PC-3 (cell line): ENCODE results near the gene FKTN. TPM values are rescaled to one million over a fixed set of nuclear protein-coding genes. Genes with fewer than 3 reads are reported as not detected.

Experiments
- ATAC-seq: fragments of 200-7000 bp; cut with Tn5 transposase; 2 replicates; pipeline ENCODE4 v1.9.1; 2020; ENCODE audit warnings: mild to moderate bottlenecking, moderate library complexity
- BruUV-seq: library from RNA; stranded (reverse); fragments of 400-500 nt; replicated peaks from 2 replicates; lab custom pipeline; 2021; lab: Mats Ljungman, UMichigan
- CTCF ChIA-PET: fragments of 300-600 bp; sonication (Branson Sonifier 250); formaldehyde crosslinking; loops from one replicate; lab custom pipeline; 2022; ENCODE audit warnings: antibody characterized with exemption; lab: Charles Lee
- POLR2A ChIA-PET: fragments of 300-600 bp; sonication (Branson Sonifier 250); formaldehyde crosslinking; loops from one replicate; lab custom pipeline; 2022; ENCODE audit warnings: antibody characterized with exemption; ENCODE audit not compliant: unreplicated experiment; lab: Charles Lee
- DNase-seq: peaks from one replicate; pipeline ENCODE4 v3.0.0-alpha.2; 2015
- H2AFZ ChIP-seq: fragments of 300-600 bp; sonication (generic); 2 replicates; pipeline ENCODE4 v1.6.0; 2016; ENCODE audit warnings: antibody characterized with exemption, low read length
- H3F3A ChIP-seq: fragments of 300-600 bp; sonication (generic); one replicate; pipeline ENCODE4 v1.6.0; 2017; ENCODE audit warnings: antibody characterized with exemption, low read length, control low read depth, mild to moderate bottlenecking; ENCODE audit not compliant: unreplicated experiment
- H3K27ac ChIP-seq: fragments of 300-600 bp; sonication (generic); 2 replicates; pipeline ENCODE4 v1.5.1; 2016; ENCODE audit warnings: mild to moderate bottlenecking, low read length
- H3K27me3 ChIP-seq: fragments of 300-600 bp; sonication (generic); 2 replicates; pipeline ENCODE4 v1.6.1; 2016; ENCODE audit warnings: low read length, mixed read lengths
- H3K36me3 ChIP-seq: fragments of 300-600 bp; sonication (generic); 2 replicates; pipeline ENCODE4 v1.6.1; 2016; ENCODE audit warnings: low read depth, mixed run types, low read length, mixed read lengths
- H3K4me1 ChIP-seq: fragments of 300-600 bp; sonication (generic); 2 replicates; pipeline ENCODE4 v1.5.1; 2016; ENCODE audit warnings: low read length; ENCODE audit not compliant: insufficient read depth
- H3K4me2 ChIP-seq: fragments of 300-600 bp; sonication (generic); 2 replicates; pipeline ENCODE4 v1.6.0; 2016; ENCODE audit warnings: low read length
- H3K4me3 ChIP-seq: fragments of 300-600 bp; sonication (generic); 2 replicates; pipeline ENCODE4 v1.5.1; 2016; ENCODE audit warnings: mild to moderate bottlenecking, low read length, mixed read lengths
- H3K79me2 ChIP-seq: fragments of 300-600 bp; sonication (generic); 2 replicates; pipeline ENCODE4 v1.6.1; 2017; ENCODE audit warnings: low read length, mixed read lengths
- H3K9ac ChIP-seq: fragments of 300-600 bp; sonication (generic); 2 replicates; pipeline ENCODE4 v1.6.0; 2016; ENCODE audit warnings: mild to moderate bottlenecking, low read length
- H3K9me2 ChIP-seq: fragments of 300-600 bp; sonication (generic); replicated peaks from 2 replicates; pipeline ENCODE4 v1.6.1; 2016; ENCODE audit warnings: mixed run types, low read length, mixed read lengths
- H3K9me3 ChIP-seq: fragments of 300-600 bp; sonication (generic); 2 replicates; pipeline ENCODE4 v1.6.1; 2016; ENCODE audit warnings: low read length, mixed read lengths
- H4K20me1 ChIP-seq: fragments of 300-600 bp; sonication (generic); 2 replicates; pipeline ENCODE4 v1.6.1; 2016; ENCODE audit warnings: low read length, mixed read lengths
- EZH2 ChIP-seq: fragments of 300-600 bp; sonication (generic); IDR thresholded peaks from one replicate; pipeline ENCODE4 v1.6.1; 2017; ENCODE audit warnings: antibody characterized with exemption, mild to moderate bottlenecking, low read length; ENCODE audit not compliant: unreplicated experiment
- EZH2phosphoT487 ChIP-seq: fragments of 300-600 bp; sonication (generic); IDR thresholded peaks from 2 replicates; pipeline ENCODE4 v1.6.1; 2018; ENCODE audit warnings: mild to moderate bottlenecking, antibody characterized with exemption, low read length, borderline replicate concordance
- intact Hi-C: fragments of 100-400 bp; cut with micrococcal nuclease; formaldehyde crosslinking; loops from 2 replicates; pipeline ENCODE4 v1.9.0; 2023
- total RNA-seq: library from RNA; depleted of rRNA; stranded (reverse); fragments of >200 nt; gene quantifications from 2 replicates; pipeline ENCODE4 v1.2.3, GENCODE V29; 2014
- TF ChIP-seq, protein P1 (sequence below): fragments of 300-600 bp; sonication (generic); conservative IDR thresholded peaks from 2 replicates; pipeline ENCODE4 v1.5.1; 2017; ENCODE audit warnings: antibody characterized with exemption, low read depth, mild to moderate bottlenecking, low read length

Gene FKTN
- total RNA-seq, 1 experiment from 2014 or later: 9.2 TPM

DNA sequence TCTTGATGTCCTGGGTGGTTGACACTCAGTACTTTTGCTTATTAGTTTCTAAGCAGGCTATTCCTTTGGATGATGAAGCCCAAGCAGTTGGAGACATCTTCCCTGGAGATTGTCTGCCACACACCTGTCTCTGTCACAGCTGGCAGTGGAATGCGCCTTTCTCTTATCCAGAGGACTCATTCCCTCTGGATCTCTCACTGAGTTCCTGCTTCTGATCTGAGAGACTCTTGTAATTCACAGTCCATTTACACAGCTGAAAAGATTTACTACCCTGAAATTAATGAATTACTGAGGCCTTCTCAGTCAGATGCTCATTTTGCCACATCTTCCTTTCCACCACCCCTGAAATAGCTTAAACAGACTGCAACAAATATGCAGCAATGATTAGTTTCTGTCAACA is 120.2 kb downstream of the FKTN start:
- Histone ChIP-seq H3K9me3 (no peaks in the 10 kb centered on the region), H3K36me3 (no peaks in the 10 kb centered on the region), H3K9me2 (no peaks in the 10 kb centered on the region), H3K4me3 (no peak overlapping the region), H3K79me2 (no peaks in the 10 kb centered on the region), H3K4me1 (no peaks in the 10 kb centered on the region), H3K9ac (no peak overlapping the region), H3F3A (no peaks in the 10 kb centered on the region), H3K4me2 (no peak overlapping the region), H4K20me1 (no peaks in the 10 kb centered on the region), H2AFZ (no peak overlapping the region), H3K27me3 (no peaks in the 10 kb centered on the region), H3K27ac (no peak overlapping the region)
- TF ChIP-seq, protein P1, sequence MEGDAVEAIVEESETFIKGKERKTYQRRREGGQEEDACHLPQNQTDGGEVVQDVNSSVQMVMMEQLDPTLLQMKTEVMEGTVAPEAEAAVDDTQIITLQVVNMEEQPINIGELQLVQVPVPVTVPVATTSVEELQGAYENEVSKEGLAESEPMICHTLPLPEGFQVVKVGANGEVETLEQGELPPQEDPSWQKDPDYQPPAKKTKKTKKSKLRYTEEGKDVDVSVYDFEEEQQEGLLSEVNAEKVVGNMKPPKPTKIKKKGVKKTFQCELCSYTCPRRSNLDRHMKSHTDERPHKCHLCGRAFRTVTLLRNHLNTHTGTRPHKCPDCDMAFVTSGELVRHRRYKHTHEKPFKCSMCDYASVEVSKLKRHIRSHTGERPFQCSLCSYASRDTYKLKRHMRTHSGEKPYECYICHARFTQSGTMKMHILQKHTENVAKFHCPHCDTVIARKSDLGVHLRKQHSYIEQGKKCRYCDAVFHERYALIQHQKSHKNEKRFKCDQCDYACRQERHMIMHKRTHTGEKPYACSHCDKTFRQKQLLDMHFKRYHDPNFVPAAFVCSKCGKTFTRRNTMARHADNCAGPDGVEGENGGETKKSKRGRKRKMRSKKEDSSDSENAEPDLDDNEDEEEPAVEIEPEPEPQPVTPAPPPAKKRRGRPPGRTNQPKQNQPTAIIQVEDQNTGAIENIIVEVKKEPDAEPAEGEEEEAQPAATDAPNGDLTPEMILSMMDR: no peak
- no peak for TF ChIP-seq EZH2
- TF ChIP-seq EZH2phosphoT487: no peak
- ATAC-seq (no peak), DNase-seq (no peak)
- intact Hi-C loops: no loop called here
- POLR2A ChIA-PET: interaction anchor here (0.6 kb wide), 1 partner anchor 1015 kb away, joined by 3 read pairs; no protein-coding TSS in a partner anchor
- CTCF ChIA-PET: no interaction called here
- no TSS peak for BruUV-seq

DNA sequence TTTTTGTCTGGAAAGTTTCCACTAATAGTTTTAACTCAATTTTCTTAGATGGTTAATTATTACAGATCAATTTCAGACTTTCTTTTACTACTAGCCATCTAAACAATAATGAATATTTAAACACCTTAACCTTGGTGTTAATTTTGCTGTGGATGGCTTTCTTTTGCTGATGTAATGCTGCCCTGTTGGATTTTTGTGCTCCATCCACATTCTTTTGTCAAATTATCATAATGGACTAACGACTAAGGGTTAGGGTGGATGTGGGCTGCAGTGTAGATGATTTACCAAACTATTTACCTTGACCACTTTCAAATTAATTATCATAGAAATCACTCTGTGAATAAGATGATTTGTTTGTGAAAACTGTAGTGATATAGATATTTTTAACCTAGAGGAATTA is 120.8 kb downstream of the FKTN start:
- Histone ChIP-seq H3K36me3 (no peaks in the 10 kb centered on the region), H3F3A (no peaks in the 10 kb centered on the region), H3K4me1 (no peaks in the 10 kb centered on the region), H3K9ac (no peak overlapping the region), H2AFZ (no peak overlapping the region), H3K79me2 (no peaks in the 10 kb centered on the region), H3K27ac (no peak overlapping the region), H3K4me2 (no peak overlapping the region), H3K9me2 (no peaks in the 10 kb centered on the region), H4K20me1 (no peaks in the 10 kb centered on the region), H3K4me3 (no peak overlapping the region), H3K27me3 (no peaks in the 10 kb centered on the region), H3K9me3 (no peaks in the 10 kb centered on the region)
- POLR2A ChIA-PET: interaction anchor here (0.6 kb wide), 1 partner anchor 1016 kb away, joined by 3 read pairs; no protein-coding TSS in a partner anchor
- DNase-seq (no peak), ATAC-seq (no peak)
- intact Hi-C loops: no loop called here
- CTCF ChIA-PET: no interaction called here
- BruUV-seq: no TSS peak
- TF ChIP-seq EZH2: no peak
- TF ChIP-seq, protein P1: no peak
- no peak for TF ChIP-seq EZH2phosphoT487

DNA sequence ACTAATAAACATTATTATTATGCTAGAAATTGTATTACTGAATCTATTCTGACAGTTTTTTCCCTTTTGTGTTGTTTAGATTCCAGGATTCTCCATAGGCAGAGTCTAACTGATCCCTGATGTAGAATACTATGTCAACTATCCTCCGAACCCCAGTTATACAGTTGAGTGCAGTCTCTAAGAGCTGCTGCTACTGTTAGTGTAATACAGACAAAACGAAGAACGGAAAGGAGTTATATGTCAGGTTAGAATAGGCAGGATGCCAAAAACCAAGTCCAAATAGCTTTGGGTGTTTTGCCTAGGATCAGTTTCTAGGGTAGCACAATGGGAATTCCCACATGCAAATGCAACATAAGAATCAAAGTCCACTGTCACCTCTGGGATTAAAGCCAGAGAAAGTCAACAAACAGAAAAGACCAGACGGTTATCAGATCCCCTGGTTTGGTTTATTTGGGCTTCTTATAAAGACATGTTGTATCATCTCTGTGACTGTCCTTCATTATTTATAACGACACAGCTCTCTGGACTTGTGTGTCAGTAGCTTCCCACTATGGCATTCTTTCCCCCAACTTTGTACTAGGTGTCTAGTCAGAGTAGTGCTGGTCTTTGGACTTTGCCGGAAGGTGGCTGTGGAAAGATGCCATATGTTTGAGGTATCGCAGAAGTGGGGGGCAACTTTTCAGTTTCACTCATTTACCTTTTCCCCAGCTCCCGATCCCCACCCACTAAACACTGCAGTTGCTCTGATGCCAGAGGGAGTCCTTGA is 121.5 kb downstream of the FKTN start:
- no peaks in the 10 kb centered on the region for H3K79me2 ChIP-seq
- no peaks in the 10 kb centered on the region for H3K27me3 ChIP-seq
- no peaks in the 10 kb centered on the region for H4K20me1 ChIP-seq
- H3K36me3 ChIP-seq: no peaks in the 10 kb centered on the region
- H3K4me2 ChIP-seq: no peak overlapping the region
- BruUV-seq: no TSS peak
- no peaks in the 10 kb centered on the region for H3K4me1 ChIP-seq
- ChIA-PET CTCF (no interaction called here), POLR2A (no interaction called here)
- intact Hi-C loops: no loop called here
- no peak for TF ChIP-seq EZH2phosphoT487
- TF ChIP-seq EZH2: no peak
- TF ChIP-seq, protein P1: no peak
- no peak for DNase-seq
- no peak overlapping the region for H3K4me3 ChIP-seq
- no peaks in the 10 kb centered on the region for H3K9me3 ChIP-seq
- no peak overlapping the region for H3K27ac ChIP-seq
- no peaks in the 10 kb centered on the region for H3F3A ChIP-seq
- ATAC-seq: no peak
- no peaks in the 10 kb centered on the region for H3K9me2 ChIP-seq
- no peak overlapping the region for H2AFZ ChIP-seq
- H3K9ac ChIP-seq: no peak overlapping the region
